HG03460 (cell line): Measurements from ENCODE around the gene PHC3.
"Not testable (repeated sequence)": the region's sequence is repeated elsewhere in the genome, so short reads cannot be mapped to it uniquely, and the experiment has no call there.

ENCODE experiments used
- ATAC-seq: cut with Tn5 transposase; IDR thresholded peaks from one replicate; pipeline ENCODE4 v1.9.1; 2021; ENCODE audit not compliant: unreplicated experiment

PHC3 gene

GRCh38 chr3:170195759-170196158 lies 14.2 kb upstream of the PHC3 start:
- ATAC-seq = not testable (repeated sequence)

GRCh38 chr3:170189398-170190256 lies 8.1 kb upstream of the PHC3 start:
- no peak for ATAC-seq

GRCh38 chr3:170180079-170180907 lies 1.2 kb downstream of the PHC3 start:
- ATAC-seq = peak; percentile 12

GRCh38 chr3:170179432-170179831 lies 2.1 kb downstream of the PHC3 start:
- ATAC-seq = no peak

GRCh38 chr3:170178651-170179050 lies 2.9 kb downstream of the PHC3 start:
- peak; percentile 31 for ATAC-seq

- ATAC-seq = peak; percentile 84
Measured at GRCh38 chr3:170171563-170171962, 10.0 kb downstream of the PHC3 start.

GRCh38 chr3:170164717-170165116 lies 16.8 kb downstream of the PHC3 start:
- ATAC-seq = no peak

GRCh38 chr3:170163956-170164645 lies 17.4 kb downstream of the PHC3 start:
- no peak for ATAC-seq

GRCh38 chr3:170162630-170163029 lies 18.9 kb downstream of the PHC3 start:
- ATAC-seq = no peak

GRCh38 chr3:170162052-170162451 lies 19.5 kb downstream of the PHC3 start:
- no peak for ATAC-seq

- ATAC-seq = no peak
Measured at GRCh38 chr3:170159933-170160332, 21.6 kb downstream of the PHC3 start.

- no peak for ATAC-seq
Measured at GRCh38 chr3:170159459-170159858, 22.1 kb downstream of the PHC3 start.

- ATAC-seq = no peak
Measured at GRCh38 chr3:170155604-170156003, 25.9 kb downstream of the PHC3 start.

GRCh38 chr3:170154569-170155143 lies 26.9 kb downstream of the PHC3 start:
- peak; percentile 58 for ATAC-seq

GRCh38 chr3:170154084-170154483 lies 27.4 kb downstream of the PHC3 start:
- no peak for ATAC-seq

GRCh38 chr3:170151536-170151935 lies 30.0 kb downstream of the PHC3 start:
- ATAC-seq = no peak

GRCh38 chr3:170149016-170149415 lies 32.5 kb downstream of the PHC3 start:
- ATAC-seq = no peak

- ATAC-seq = no peak
Measured at GRCh38 chr3:170145278-170145677, 36.3 kb downstream of the PHC3 start.

- peak; percentile 96 for ATAC-seq
Measured at GRCh38 chr3:170144437-170144843, 37.1 kb downstream of the PHC3 start.

- ATAC-seq = no peak
Measured at GRCh38 chr3:170142373-170142772, 39.2 kb downstream of the PHC3 start.

- no peak for ATAC-seq
Measured at GRCh38 chr3:170137986-170138385, 43.5 kb downstream of the PHC3 start.
